DND-41 (cell line): ENCODE results near the gene ASTN1.

ENCODE experiments used
- ATAC-seq: fragments of 200-7000 bp; cut with Tn5 transposase; 3 replicates; pipeline ENCODE4 v1.9.1; 2021; ENCODE audit warnings: low read depth; ENCODE audit not compliant: insufficient read depth
- DNase-seq: peaks from one replicate; pipeline ENCODE4 v3.0.0-alpha.2; 2020
- H2AFZ ChIP-seq: 2 replicates; pipeline ENCODE4 v1.6.0; 2012; ENCODE audit warnings: low read depth, low read length
- H3K27ac ChIP-seq: 2 replicates; pipeline ENCODE4 v1.5.1; 2012; ENCODE audit warnings: low read length, inconsistent platforms
- H3K27me3 ChIP-seq: fragments of 200-600 bp; sonication (generic); 2 replicates; pipeline ENCODE4 v1.6.0; 2012; ENCODE audit warnings: low read length, mild to moderate bottlenecking, inconsistent platforms; ENCODE audit not compliant: insufficient read depth, poor library complexity
- H3K36me3 ChIP-seq: 2 replicates; pipeline ENCODE4 v1.5.1; 2012; ENCODE audit warnings: low read length, inconsistent platforms; ENCODE audit not compliant: insufficient read depth
- H3K4me1 ChIP-seq: 2 replicates; pipeline ENCODE4 v1.5.1; 2012; ENCODE audit warnings: mild to moderate bottlenecking, low read length; ENCODE audit not compliant: insufficient read depth
- H3K4me2 ChIP-seq: 2 replicates; pipeline ENCODE4 v1.6.0; 2012; ENCODE audit warnings: mild to moderate bottlenecking, moderate library complexity, low read length, inconsistent platforms; ENCODE audit not compliant: insufficient read depth
- H3K4me3 ChIP-seq, 2 experiments: fragments of 200-600 bp in 1 of 2; shearing (Covaris generic) in 1 of 2; 2 replicates each; pipeline ENCODE4 v1.5.1; 2012 to 2016; ENCODE audit warnings: inconsistent platforms in 2 of 2, low read length in 2 of 2, mild to moderate bottlenecking in 2 of 2, low read depth in 1 of 2, moderate library complexity in 1 of 2
- H3K79me2 ChIP-seq: 2 replicates; pipeline ENCODE4 v1.6.0; 2012; ENCODE audit warnings: low read length, inconsistent platforms; ENCODE audit not compliant: insufficient read depth
- H3K9ac ChIP-seq: 2 replicates; pipeline ENCODE4 v1.6.0; 2012; ENCODE audit warnings: low read depth, mild to moderate bottlenecking, inconsistent platforms, low read length, moderate library complexity
- H3K9me3 ChIP-seq: 2 replicates; pipeline ENCODE4 v1.5.1; 2012; ENCODE audit warnings: low read length, moderate library complexity, mild to moderate bottlenecking, inconsistent platforms; ENCODE audit not compliant: insufficient read depth, severe bottlenecking
- H4K20me1 ChIP-seq: 2 replicates; pipeline ENCODE4 v1.6.0; 2012; ENCODE audit warnings: low read length; ENCODE audit not compliant: insufficient read depth
- EZH2 ChIP-seq: IDR thresholded peaks from 3 replicates; pipeline ENCODE4 v1.6.1; 2012; ENCODE audit warnings: borderline replicate concordance, low read depth, mild to moderate bottlenecking, moderate library complexity, low read length, inconsistent platforms; ENCODE audit not compliant: severe bottlenecking
- TF ChIP-seq, protein P1 (sequence below): IDR thresholded peaks from 2 replicates; pipeline ENCODE4 v1.5.1; 2012; ENCODE audit warnings: borderline replicate concordance, low read length, moderate library complexity, mild to moderate bottlenecking; ENCODE audit not compliant: poor library complexity, severe bottlenecking; ENCODE audit errors: extremely low read depth

ASTN1 gene

DNA sequence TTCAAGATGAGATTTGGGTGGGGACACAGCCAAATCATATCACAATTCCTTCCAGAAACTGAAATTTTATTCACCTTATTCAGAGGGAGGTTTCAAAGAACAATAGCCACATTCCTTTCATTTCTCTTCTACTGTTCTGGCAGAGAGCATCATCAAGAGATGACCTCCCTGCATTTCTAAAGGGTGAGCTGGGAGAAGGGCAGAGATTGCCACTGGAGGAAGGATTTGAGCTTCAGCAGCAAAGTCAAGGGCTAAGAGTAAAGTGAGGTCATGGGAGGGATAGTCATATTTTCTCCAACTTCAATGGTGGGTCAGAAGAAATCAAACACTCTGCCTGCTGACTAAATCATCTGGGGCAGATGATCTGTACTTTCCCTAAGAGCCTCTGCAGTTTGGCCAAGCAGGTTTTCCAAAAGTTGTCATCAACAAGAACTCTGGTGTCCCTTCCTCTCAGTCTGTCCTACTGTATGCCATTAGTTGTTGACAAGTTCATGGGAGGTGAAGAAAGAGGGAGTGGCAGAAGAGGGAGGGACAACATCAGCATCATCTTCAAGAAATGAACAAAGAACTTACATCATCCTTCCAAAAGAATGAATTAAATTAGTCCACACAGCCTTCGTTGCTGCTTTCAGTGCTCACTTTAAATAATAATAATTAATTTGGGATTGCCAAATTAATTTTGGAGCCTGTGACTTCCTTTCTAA lies 298.3 kb downstream of the ASTN1 start:
- H2AFZ ChIP-seq, result no peak overlapping the region
- ATAC-seq, result no peak
- H3K4me1 ChIP-seq, result no peaks in the 10 kb centered on the region
- TF ChIP-seq, protein P1, sequence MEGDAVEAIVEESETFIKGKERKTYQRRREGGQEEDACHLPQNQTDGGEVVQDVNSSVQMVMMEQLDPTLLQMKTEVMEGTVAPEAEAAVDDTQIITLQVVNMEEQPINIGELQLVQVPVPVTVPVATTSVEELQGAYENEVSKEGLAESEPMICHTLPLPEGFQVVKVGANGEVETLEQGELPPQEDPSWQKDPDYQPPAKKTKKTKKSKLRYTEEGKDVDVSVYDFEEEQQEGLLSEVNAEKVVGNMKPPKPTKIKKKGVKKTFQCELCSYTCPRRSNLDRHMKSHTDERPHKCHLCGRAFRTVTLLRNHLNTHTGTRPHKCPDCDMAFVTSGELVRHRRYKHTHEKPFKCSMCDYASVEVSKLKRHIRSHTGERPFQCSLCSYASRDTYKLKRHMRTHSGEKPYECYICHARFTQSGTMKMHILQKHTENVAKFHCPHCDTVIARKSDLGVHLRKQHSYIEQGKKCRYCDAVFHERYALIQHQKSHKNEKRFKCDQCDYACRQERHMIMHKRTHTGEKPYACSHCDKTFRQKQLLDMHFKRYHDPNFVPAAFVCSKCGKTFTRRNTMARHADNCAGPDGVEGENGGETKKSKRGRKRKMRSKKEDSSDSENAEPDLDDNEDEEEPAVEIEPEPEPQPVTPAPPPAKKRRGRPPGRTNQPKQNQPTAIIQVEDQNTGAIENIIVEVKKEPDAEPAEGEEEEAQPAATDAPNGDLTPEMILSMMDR, result no peak
- no peak for TF ChIP-seq EZH2
- no peaks in the 10 kb centered on the region for H4K20me1 ChIP-seq
- no peak overlapping the region for H3K27ac ChIP-seq
- no peaks in the 10 kb centered on the region for H3K36me3 ChIP-seq
- DNase-seq, result no peak
- H3K9me3 ChIP-seq, result no peaks in the 10 kb centered on the region
- H3K4me3 ChIP-seq, result no peak overlapping the region
- H3K27me3 ChIP-seq, result no peaks in the 10 kb centered on the region
- H3K9ac ChIP-seq, result no peak overlapping the region
- H3K79me2 ChIP-seq, result no peaks in the 10 kb centered on the region
- no peak overlapping the region for H3K4me2 ChIP-seq

DNA sequence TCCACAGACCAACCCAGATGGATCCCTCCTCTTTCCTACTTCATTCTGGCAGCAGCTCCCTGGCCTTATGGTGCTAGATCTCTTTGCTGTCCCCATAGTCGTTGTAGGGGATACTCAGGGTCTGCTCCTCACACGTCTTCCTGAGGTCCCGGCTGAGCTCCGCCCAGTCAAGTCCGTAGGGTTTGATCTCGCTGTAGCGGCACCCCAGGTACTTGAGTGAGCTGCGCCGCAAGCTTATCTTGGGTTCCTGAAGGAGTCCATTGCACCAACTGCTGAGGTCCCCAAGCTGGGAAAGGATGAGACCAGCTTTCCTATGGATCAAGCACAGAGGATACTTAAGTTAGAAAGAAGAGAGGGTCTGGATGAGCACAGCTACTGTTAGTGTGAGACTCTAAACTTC lies 300.3 kb downstream of the ASTN1 start:
- DNase-seq, result no peak
- Histone ChIP-seq H3K4me3 (no peak overlapping the region), H2AFZ (no peak overlapping the region), H3K79me2 (no peaks in the 10 kb centered on the region), H3K36me3 (no peaks in the 10 kb centered on the region), H3K27me3 (no peaks in the 10 kb centered on the region), H4K20me1 (no peaks in the 10 kb centered on the region), H3K4me2 (no peak overlapping the region), H3K9me3 (no peaks in the 10 kb centered on the region), H3K9ac (no peak overlapping the region), H3K27ac (no peak overlapping the region), H3K4me1 (no peaks in the 10 kb centered on the region)
- no peak for TF ChIP-seq EZH2
- TF ChIP-seq, protein P1, result no peak
- no peak for ATAC-seq

DNA sequence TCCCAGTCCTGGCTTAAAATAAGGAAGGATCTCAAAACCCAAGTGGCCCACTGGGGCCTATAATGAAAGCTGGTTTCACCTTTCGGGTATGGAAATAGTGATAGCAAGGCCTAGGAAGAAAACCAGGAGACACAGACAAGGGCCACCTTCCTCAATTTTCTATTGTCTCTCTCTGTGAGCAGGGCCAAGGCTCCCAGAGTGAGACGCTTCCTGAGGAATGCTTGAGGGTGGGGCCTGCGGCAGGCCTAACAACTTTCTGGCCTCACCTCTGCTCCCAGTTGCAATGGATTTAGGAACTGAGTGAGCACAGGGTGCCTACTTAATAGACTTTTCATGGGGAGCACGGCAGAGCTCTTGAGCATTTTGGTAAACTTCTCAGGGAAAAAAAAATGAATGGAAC lies 300.9 kb downstream of the ASTN1 start:
- no peak overlapping the region for H3K4me2 ChIP-seq
- H3K27me3 ChIP-seq, result no peaks in the 10 kb centered on the region
- no peaks in the 10 kb centered on the region for H4K20me1 ChIP-seq
- ATAC-seq (no peak), DNase-seq (no peak)
- H3K9ac ChIP-seq, result no peak overlapping the region
- H3K27ac ChIP-seq, result no peak overlapping the region
- no peak overlapping the region for H2AFZ ChIP-seq
- TF ChIP-seq, protein P1, result no peak
- TF ChIP-seq EZH2, result no peak
- H3K79me2 ChIP-seq, result no peaks in the 10 kb centered on the region
- H3K36me3 ChIP-seq, result no peaks in the 10 kb centered on the region
- H3K9me3 ChIP-seq, result no peaks in the 10 kb centered on the region
- no peak overlapping the region for H3K4me3 ChIP-seq
- no peaks in the 10 kb centered on the region for H3K4me1 ChIP-seq
